HG03060 (cell line): ENCODE results near the gene KCNQ2.

Experiments used
- ATAC-seq: cut with Tn5 transposase; IDR thresholded peaks from one replicate; pipeline ENCODE4 v1.9.1; 2021; ENCODE audit warnings: low read depth, moderate number of reproducible peaks; ENCODE audit not compliant: unreplicated experiment

KCNQ2 gene

DNA sequence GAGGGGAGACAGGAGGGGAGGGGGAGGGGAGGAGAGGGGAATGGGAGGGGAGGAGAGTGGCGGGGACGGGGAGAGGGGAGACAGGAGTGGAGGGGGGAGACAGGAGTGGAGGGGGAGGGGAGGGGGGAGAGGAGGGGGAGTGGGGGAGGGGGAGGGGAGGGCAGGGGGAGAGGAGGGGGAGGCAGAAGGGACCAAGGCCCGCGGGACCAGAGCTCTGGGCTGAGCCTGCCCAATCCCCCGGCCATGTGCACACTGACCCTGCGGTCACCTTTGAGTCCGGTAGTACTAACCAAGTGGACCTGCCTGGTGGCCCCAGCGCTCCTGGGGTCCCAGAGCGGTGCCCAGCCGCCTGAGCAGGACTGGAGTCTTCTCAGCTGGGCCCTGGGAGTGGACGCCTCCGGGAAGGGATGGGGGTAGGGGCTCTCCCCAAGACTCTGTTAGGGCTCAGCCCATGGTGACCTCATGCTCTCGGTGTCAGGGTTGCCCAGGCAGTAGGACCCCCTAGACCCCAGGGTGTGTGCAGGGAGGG is 471 bp upstream of the KCNQ2 start:
- no peak for ATAC-seq

DNA sequence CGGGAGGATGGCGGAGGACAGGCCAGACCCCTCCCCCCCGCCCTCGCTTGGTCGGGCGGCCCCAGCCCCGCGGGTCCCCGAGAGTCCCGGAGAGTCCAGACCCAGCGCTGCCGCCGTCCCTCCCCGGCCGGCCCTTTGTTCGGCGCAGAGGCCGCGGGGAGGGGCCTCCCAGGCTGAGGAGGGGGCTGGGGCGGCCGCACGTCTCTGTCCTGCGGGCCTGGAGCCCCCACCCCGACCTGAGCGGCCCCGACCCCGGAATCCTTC is 806 bp downstream of the KCNQ2 start:
- no peak for ATAC-seq

DNA sequence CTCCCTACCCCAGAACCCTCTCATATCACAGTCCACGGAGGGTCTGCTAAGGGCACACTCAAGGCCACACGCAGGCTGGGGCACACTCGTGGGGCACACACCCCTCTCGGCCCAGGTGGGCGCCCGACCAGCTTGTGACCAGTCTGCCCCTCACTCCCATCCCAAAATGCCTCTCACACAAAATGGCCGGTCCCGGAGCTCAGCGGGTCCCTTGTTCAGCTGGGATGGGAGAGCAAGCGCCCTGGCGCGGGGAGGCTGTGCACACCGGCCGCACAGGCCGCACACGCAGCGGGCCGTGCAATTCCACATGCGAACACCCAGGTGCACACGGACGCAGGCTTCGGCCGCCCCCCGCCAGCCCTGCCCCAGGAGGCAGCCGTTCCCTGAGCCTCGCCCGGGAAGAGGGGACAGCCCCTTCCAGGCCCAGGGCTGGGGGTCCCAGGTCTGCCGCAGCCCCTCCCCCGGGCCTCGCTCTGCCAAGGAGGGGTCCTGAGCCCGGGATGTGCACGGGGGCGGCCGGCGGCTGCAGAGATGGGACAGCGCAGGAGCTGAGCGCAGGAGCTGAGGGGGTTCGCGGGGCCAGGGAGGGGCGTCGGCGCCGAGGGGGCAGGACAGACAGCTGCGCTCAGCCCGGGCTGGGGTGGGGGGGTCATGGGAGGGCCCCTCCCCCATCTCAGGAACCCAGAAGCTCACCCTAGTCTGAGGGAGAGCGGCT is 1.3 kb downstream of the KCNQ2 start:
- no peak for ATAC-seq

DNA sequence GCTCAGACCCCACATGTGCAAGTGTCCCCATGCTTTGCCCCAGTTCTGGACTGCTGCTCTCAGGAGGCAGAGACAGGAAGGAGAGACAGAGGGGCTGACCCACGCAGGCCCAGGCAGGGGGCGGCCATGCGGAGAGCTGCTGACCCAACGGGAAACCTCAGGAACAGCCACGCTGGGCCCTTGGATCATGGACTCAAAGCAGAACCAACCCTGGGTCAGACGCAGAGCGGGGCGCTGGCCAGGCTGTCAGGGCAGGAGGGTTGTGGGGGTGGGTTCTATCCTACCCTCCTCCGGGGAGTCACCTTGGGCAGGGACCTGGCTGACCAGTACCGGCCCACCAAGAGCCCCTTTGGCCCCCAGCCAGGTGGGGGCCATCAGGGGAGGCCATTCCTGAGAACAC is 2.0 kb downstream of the KCNQ2 start:
- no peak for ATAC-seq

DNA sequence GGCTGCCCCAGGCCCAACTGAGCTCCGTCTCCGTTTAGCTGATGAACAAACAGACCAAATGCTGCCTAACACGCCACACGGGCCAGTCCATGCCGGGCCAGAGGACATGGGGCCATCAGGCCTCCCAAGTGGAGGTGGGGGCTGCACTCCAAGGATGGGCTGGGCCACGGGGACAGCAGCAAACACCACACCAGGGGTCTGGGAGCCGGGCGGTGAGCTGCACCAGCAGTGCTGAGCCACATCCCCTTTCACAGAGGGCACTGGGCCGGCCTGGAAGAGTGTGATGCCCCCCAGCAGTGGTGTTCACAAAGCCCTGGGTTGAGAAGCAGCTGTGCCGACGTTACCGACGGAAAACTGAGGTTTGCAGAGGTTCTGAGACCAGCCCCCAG is 2.7 kb downstream of the KCNQ2 start:
- ATAC-seq = no peak

DNA sequence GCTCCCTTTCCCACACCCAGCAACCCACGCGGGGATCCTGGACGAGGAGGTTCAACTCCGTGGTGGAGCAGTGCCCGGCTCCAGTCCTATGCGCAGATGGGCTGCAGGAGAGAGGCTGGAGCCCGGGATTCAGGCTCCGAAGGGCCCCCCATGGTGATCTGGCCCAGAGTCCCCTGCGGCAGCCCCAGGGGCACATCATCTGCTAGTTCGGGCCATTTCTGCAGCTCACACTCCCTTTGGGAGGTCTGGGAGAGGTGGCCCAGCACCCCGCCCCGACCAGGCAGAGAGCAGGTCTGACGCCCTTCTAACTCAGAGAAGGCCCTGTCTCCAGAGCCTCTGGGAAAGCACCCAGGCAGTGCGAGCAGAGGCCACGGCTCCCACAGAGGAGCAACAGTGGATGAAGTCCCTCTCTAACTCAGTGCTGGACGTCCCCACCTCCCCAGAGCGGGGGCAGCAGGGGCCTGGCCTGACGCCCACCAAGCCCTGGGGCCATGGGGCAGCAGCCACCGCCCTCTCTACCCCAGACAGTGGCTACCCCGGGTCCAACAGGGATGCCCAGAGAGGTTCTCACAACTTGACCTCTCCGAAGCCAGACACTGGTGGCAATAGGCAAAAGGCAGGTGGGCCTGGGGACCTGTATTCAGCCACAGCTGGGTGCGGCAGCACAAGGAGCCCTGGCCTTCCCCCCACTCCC is 3.3 kb downstream of the KCNQ2 start:
- ATAC-seq = no peak

DNA sequence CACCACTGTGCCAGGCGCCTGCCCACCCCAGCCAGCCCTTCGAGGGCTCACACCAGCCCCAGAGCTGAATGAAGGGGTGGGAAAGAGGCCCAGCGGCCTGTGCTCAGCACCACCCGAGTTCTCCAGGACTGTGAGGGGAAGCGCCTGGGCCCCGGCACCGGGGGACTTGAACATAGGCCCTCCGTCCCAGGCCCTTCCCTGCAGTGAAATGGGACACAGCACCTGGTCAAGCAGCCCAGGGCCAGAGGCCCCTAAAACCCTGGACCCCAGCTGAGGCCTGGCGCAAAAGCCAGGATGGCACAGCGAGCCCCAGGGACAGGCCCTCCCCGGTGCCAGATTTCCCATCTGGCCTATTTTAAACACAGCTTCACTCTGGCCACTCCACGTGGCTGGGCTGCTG is 4.0 kb downstream of the KCNQ2 start:
- ATAC-seq = no peak

DNA sequence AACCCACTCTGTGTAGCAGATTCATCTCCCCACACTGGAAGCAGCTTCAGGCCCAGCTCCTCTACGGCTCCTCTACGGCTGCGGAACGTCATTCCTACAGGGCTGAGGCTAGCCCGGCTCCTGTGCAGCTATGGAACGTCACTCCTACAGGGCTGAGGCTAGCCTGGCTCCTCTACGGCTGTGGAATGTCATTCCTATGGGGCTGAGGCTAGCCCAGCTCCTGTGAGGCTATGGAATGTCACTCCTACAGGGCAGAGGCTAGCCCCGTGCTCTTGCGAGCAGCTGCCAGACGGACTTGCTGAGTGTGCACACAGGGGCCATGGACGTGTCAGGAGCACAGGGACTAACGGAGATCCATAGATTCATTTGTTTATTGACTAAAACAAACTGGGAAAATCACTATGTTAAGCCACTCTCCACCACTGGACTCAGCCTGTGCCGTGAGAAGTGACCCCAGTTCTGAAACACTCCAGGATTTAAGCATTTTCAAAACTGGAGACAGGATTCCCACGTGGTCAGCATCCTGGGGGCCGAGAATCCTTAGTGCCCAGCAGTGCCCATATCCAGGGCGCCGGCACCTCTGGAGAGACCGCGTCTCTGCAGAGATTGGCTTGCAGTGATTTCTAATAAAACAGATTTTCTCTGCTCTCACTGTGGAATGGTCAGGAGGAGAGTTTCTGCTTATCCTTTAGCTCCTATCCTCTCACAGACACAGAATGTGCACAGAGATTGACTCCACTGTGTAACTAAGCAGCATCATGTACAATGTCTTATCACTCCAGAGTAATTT is 5.0 kb downstream of the KCNQ2 start:
- ATAC-seq = no peak

DNA sequence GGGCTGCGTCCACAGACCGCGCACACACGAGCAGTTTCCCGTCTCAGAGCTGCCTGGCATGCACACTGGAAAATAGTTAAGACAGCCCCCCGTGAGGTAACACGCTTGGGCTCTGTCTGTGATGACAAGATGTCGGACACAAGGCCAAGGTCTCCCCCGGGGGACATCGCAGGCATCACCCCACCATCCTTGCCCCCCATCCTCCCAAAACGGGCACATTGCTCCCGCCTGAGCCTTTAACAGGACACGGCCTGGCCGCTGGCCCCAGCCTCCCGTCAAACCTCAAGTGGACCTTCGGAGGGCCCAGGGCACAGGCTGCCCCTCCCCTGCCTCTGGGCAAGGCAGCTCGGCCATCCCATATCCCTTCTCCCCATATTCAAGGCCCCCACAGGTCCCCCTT is 5.6 kb downstream of the KCNQ2 start:
- ATAC-seq = no peak

DNA sequence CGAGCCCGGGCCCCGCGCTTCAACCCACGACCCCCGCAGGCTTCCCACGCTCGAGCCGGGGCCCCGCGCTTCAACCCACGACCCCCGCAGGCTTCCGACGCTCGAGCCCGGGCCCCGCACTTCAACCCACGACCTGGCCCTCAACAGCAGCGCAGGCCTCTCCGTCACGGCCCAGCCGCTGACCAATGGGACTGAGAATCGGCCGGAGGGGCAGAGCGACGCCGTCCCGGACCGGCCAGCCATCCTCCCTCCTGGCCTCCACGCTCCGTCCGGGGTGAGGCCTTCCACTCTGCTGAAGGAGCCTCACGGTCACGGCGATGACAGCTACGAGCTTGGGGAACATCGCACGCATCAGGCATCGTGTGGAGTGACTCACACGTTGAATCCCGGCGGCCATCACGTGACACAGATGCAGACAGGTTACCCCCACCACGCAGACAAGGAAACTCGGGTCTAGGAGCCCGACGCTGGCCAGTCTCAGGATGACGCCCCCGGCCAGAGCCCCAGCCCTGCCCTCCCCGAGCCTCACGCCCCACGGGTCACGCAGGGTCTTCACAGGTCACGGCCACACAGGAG is 6.1 kb downstream of the KCNQ2 start:
- ATAC-seq = no peak

DNA sequence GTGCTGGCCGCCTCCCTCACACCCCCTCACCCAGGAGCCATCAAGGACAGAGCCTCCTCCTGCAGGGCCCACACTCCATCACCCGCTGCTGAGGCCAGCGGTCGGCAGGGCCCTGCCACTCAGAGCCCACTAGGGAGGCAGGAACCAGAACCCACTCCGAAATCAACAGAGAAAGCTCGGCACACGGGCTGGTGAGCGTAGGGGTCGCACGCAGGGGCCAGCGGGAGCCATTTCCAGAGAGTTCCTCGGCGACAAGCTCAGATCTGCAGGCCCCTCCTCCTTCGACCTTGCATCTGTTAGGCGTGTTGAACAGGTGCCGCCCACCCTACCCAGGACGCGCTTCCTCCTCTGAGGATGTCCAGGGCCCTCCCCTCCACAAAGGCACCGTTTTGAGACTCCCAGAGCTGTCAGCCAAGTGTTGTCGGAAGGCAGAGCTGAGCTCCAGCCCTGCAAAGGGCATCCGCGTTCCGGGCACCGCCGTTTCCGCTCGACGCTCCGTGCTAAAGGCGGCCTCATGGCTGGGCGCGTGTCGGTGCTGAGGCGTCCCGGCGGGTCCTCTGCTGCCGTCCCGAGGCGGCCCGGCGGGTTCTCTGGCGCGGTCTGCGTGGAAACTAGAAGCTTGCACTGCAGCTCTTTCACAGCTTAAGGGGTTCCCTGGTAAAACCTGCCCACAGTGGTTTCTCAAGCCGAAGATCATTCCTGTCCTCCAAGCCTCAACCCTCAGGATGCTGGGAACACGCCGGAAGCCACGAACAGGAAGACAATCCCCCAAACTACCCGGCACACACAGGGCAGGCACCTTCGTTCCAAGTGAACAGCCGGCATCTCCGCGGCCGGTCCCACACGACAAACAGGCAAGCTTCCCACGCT is 6.8 kb downstream of the KCNQ2 start:
- no peak for ATAC-seq

DNA sequence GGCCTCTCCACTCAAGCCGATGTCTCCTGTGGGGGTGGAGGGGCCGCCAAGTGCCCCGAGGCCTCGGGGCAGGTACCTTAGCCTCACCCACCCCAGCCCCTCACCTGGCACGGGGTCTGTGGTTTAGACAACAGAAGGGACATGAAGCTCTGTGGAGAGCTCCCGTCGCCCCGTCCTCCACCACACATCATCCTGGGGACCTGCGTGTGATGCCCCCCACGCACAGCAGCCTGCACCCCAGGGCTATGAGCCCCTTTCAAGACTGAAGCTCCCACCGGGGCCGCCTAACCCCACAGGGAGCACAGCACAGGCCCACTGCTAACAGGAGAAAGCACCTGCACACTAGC is 8.2 kb downstream of the KCNQ2 start:
- no peak for ATAC-seq

DNA sequence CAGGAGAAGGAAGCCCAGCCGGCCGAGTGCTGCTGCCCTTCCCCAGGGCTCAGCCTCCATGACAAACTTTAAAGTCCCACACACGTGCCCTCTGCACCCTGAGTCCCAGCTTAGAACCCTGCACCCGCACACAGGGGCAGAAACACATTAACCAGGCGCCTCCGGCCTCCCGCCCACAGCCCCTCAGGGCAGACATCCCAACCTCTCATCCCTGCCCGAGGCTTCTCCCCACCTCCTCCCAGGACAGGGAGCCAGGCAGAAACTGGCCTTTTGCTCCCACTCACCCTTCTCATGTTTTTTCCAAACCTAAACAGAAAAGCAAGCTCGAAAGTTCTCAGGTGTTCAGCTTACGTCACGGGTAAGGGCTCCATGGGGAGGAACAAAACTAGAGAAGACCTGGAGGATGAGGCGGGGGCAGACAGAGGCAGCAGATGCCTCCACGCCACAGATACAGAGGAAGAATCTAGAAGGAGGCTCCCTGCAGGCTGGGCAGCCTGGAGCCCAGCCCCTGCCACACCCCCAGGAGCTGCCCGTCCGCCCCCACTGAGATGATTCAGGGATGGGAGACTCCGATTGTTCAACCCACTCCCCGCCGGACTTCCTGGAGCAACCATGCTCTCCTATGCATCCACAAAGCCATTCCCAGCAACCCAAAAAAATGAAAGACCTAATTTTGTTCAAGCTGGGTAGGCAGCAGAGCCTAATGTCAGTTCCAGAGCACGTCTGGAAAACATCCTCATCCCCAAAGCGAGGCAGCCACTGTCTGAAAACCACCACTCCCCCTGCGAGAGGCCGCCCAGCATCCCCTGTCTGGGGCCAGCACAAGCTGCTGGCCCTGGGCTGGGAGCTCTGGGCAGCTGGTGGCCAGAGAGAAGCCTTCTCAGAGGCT is 8.8 kb downstream of the KCNQ2 start:
- no peak for ATAC-seq

DNA sequence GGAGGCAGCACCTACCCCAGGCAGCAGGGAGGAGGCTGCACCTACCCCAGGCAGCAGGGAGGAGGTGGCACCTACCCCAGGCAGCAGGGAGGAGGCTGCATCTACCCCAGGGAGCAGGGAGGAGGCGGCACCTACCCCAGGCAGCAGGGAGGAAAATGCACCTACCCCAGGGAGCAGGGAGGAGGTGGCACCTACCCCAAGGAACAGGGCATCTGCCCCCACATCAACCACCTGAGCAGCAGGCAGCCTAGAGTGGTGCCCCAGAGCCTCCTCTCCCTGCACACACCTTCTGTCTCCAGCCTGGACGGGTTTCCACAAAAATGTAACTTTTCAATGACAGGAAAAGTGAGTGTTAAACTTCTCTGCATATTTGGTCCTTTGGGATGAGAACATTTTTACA is 10.2 kb downstream of the KCNQ2 start:
- ATAC-seq = no peak

DNA sequence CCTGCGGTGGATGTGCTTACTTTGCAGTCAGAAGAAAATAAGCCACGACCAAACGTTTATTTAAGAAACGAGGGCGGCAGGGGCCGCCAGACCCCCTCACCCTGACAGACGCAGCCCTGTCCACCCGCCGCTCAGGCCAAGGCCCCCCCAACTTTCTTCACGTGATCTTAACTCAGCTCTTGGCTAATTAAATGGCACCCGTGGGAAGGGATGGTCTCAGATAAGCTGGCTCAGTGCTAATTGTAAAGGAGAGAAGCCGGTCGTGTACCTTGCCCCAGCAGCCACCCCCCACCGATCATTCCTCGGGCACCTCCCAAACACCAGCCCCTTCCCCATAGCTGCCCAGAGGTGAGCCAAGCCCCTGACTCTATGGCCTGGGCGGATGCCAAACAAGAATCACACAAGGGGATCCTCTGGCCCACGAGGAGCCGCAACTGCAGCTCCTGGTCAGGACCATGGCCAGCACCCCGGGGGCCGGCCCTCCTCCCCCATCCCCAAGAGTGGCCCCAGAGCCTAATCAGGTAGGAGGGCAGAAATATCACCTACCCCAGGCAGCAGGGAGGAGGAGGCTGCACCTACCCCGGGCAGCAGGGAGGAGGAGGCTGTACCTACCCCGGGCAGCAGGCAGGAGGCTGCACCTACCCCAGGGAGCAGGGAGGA is 11.2 kb downstream of the KCNQ2 start:
- no peak for ATAC-seq

DNA sequence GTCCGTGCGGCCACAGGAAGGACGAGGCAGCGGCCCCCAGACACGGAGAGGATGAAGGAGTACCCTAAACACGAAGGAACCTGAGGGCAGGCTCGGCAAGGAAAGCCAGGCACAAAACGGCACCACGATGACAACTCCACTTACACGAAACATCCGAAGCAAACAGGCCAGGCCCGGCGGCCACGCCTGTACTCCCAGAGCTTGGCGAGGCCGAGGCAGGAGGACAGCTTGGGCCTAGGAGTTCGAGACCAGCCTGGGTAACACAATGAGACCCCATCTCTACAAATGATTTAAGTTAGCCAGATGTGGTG is 13.4 kb downstream of the KCNQ2 start:
- no peak for ATAC-seq

DNA sequence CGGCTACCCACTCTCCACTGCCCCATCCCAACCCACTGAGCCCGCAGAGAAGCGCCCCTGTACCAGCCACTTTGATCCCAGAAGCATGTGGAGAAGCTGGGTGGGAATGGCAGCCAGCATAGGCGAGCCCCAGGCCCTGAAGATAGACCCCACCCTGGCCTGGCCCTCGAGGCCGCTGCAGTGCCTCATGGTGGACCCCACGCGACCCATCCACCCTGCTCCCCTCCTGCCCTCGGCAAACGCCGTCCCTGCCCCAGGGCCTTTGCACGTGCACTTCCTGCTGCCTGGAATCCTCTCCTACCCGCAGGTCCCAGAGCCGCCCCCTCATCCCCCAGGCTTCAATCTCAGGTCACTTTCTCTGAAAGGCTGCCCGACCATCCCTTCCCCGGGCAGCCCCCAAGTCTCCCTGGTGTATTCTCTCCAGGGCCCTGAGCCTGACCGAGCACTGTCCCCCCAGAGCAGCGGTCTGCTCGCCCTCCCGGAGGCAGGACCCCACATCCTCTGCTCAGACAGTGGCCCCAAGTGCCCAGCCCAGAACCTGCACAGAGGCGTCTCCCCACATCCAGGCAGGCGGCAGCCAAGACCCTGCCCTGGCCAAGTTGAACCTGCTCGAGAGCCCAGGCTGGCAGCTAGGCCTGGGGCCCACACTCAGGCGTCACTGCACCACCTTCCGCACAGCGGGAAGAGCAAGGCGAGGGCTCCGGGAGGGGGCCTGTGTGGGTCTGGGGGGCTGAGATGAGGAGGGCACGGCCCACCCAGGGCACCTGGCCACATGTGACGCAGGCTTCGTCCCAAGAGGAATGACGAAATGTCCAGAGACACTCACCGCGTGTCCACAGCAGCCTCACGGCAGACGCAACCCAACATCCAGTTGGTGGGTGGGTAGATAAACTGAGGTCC is 14.0 kb downstream of the KCNQ2 start:
- ATAC-seq = no peak

DNA sequence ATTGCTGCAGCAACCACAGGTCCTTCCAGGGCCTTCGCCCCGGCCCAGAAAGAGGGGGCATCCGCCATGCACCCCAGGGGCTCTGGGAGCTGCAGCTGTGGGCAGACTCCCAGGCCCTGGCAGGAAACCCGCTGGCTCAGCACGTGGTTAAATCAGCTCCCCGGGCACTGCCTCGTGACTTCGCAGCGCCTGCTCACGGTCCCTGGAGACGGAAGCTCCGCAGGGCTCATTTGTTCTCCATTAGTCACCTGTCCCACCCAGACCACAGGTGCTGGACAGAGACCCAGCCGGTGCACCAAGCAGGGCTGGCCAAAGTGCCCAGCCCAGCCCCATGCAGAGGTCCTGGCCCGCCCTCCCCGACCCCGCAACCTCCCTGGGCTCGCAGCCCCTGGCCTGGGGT is 14.7 kb downstream of the KCNQ2 start:
- ATAC-seq = no peak
